HG03025 (cell line): ENCODE measurements around the gene MPI.
"Not testable (repeated sequence)": the region's sequence is repeated elsewhere in the genome, so short reads cannot be mapped to it uniquely, and the experiment has no call there.

Experiments
- ATAC-seq: cut with Tn5 transposase; IDR thresholded peaks from one replicate; pipeline ENCODE4 v1.9.1; 2021; ENCODE audit warnings: mild to moderate bottlenecking, moderate library complexity; ENCODE audit not compliant: unreplicated experiment, low FRiP score

MPI gene

DNA sequence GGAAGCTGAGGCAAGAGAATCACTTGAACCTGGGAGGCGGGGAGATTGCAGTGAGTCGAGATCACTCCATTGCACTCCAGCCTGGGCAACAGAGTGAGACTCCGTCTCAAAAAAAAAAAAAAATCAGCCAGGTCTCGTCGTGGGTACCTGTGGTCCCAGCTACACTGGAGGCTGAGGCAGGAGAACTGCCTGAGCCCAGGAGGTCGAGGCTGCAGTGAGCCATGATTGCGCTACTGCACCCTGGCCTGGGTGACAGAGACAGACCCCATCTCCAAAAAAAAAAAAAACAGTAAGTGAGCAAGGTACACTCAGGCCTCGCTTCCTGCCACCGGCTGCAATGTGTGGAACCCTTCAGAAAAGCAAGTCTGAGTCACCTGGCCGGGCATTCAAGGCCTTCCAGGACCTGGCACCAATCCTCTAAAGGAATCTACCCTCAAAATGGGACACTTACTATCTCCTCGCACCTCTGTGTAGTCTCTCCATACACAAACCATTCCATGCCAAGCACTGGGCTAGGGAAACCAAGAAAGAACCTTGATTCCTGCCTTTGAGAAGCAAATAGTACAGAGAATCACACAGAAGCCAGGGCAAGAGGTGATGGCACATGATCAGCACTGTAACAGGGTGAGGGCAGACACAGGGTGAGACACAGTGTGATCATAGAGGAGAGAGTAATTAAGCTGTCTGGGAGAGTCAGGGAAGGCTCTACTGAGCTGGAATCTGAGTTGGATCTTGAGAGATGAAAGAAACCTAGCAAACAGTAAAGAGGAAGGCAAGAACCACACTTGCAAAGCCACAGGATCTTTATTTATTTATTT is 26.4 kb upstream of the MPI start:
- ATAC-seq: no peak

DNA sequence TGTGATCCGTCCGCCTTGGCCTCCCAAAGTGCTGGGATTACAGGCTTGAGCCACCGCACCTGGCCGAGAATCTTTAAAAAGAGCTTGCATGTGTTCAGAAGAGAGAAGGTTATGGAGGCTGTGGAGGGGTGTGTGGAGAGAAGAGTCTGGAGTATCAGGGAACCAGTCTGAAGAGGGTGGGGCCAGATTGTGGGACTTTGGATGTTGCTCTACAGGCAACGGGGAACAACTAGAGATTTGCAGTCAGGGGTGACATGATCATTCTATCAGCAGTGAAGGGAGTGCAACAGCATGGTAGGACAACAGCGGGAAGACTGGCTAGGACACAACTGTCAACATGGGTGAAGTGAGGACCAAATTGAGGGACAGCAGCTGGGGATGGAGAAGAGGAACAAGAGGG is 25.5 kb upstream of the MPI start:
- no peak for ATAC-seq

DNA sequence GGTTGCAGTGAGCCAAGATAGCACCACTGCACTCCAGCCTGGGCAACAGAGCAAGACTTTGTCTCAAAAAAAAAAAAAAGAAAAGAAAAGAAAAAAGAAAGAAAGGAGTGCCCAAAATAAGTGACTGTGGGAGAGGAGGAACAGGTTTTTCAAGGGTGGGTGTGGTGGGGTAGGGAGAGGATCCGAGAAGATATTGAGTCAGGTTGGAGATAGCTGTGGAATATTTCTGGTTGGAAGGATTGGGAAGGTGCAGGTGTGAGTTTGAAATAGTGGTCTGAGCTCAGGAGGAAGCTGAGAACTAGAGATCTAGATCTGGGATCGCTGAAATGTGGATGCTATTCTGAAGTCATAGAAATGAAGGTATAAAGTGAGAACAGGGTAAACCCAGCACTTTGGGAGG is 24.5 kb upstream of the MPI start:
- no peak for ATAC-seq

DNA sequence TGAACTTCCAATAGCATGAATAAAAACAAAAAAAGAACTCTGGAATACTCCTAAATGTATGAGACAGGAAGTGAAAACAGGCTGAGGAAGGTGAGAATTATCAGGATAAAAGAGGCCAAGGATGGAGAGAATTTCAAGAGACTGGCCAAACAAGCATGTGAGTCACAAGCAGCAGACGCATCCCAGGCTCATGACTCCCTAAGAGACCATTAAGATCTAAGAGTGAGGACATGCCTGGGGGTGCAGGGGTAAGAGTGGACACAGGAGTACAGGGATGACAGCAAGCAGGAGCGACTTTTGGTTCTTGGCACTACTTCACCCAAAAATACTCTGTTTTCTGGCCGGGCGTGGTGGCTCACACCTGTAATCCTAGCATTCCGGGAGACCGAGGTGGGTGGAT is 23.8 kb upstream of the MPI start:
- no peak for ATAC-seq

DNA sequence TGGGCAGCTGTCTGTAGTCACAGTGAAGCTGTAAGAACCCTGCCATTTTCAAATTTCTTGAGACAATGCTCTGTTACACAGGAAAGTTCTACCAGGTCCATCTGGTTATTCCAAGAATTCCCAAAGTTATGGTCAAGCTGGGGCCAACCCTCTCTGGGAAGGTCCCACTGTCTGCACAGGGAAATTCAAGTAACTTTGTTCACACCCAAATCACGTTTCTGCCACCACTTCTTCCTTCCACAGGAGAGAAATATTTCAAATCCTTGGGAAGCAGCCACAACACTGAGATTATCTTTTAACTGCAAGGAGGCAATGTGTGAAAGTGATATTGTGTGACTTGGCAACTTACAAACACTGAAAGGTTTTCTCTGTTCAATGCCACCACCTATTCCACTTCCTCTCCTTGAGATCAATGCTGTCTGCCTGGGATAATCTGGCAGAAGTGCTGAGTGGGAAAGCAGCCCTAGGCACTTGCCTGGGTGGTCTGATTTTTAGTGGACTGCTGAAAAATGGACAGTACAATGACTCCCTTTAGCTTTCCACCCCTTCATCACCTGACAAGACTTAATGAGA is 22.3 kb upstream of the MPI start:
- no peak for ATAC-seq

DNA sequence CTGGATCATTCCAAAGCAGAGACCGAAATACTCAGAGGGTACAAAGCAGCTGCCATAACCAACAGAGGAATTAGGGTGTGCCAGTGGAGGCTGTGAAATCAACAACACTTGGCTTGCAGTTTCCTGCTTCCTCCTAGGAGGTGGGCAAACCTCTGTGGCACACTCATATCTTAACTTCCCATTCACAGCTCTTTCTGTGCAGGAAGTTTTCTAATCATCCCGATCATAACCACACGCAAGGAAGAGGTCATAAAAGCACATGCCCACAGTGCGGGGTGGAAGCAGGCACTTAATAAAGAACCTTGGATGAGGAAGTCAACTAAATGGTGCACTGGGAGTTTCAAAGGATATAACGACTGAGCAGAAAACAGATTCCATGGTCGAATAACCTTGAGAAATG is 21.8 kb upstream of the MPI start:
- ATAC-seq: no peak

DNA sequence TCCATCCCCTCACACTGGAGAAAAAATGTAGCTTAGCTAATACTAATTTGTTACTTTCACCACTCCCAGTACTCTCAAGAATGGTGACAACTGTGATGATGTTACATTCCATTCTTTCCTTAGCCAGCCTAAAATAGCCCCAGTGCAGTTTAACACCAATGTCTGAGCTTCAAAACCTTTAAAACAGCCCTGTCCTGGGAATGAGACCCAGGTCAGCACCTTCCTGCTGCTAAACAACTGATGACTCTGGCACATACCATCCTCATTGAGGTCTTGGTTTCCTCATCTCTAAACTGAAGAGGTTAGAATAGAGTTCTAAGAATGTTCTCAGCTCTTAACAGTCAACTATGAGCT is 20.5 kb upstream of the MPI start:
- ATAC-seq: no peak

DNA sequence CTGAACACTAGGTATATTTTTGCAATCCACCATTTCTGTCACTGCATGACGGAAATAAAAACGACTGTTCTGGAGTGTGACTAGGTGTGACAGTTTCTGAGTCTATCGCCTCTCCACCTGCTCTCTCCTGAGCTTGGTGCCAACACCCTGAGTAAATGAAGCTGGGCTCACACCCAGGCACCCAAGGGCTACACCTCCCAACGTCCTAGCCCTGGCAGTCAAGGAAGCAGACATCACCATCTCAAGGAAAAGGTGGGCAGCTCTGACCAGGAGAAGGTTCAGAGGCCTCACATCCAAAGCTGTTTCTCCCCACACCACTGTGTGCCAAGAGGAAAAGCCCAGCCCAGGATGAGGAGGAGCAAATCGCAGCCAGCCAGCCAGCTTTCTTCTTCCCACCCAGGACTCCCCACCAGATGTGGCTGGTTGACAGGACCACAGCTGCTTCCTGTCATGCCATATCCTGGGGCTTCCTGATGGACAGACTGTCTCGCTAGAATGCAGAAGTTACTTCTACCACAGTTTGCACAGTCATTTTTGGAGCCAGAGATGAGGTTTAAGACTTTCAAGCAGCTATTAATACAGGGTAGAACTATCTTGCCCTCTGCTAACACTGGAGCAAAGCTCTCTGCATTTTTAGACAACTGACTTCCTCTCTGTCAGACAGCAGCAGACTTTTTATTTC is 20.0 kb upstream of the MPI start:
- ATAC-seq: no peak

DNA sequence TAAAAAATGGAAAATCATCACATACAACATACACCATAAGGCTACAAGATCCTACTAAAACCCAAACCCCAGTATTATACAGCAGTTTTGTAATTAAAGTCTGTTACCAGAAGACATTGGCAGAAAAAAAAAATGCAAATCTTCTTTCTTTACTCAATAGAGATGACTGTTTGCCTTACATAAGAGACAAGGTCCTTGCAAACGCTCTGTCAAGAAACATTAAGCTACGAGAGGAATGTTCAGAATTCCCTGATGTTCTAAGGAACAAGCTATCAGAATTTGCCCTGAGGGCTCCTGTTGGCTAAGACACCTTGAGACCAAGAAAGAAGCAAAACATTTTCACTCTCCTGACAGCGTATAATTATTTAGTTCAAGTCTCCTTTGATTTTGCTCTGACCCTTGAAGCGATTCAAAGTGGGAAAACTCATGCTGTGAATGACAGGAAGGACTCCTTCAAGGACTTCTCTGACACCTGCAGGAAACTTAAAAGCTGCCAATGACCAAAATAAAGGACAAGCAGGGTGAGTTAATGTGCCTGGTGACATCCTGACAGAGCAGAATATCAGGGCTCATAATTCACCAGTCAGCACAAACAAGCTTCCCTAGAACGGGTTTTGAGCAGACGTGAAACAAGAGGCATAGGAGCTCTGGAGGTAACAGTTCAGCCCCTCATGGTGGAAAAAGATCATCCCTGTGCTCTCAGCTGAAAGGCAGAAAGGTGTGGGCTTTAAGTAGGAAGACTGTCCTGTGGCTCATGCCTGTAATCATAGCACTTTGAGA is 19.2 kb upstream of the MPI start:
- ATAC-seq: no peak

DNA sequence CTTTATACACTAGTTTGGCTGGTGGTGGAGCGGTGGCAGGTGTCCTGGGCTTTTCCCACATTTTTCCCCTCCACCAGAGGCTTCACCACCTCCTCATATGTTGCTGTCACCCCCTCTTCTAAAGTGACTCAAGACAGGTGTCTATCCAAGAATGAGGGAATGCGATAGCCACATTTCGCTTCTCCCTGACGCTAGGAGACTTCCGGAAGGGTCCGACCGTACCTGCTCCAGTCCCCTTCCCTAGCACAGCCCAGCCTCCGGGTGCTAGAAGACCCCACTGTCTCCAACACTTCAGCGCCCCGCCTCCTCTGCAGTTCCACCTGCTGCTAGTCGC is 17.2 kb upstream of the MPI start:
- no peak for ATAC-seq

DNA sequence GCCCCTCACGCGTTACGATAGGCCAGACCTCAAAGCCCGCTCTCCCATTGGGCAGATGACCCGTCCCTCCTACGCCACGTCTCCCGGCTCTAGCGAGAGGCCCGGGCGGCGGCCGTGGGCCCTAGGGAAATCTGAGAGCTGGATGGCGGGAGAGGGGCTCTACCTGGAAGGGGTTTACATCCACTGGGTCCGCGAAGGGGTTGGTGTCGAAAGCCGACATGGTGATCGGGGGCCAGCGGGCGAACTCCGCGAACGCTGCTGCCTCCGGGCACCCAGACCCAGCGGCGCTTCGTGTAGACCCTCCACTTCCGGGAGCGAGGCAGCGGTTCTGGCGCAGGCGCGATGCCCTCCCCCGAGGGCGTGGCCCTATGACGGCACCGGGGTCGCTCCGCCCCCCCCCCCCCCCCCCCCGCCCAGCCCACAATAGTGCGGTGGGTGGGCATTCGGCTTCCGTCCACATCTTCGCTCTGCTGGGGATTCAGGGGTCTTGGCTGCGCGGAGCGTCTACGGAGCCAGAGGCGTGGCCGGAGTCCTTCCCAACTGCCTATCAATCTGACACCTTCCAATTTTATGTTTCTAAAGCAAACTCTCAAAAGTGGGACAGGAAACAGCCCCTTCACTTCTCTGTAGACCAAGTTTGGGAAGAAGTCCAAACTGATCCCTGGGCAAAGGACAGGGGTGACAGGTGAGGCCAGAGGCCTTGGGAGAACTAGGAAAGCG is 16.6 kb upstream of the MPI start, which contains the start of gene SCAMP2:
TSS of gene SCAMP2 (minus strand) at position 330 of the 720 bp plus-strand sequence. CDS start at position 220, 110 bp downstream.
- peak; percentile 88 for ATAC-seq

DNA sequence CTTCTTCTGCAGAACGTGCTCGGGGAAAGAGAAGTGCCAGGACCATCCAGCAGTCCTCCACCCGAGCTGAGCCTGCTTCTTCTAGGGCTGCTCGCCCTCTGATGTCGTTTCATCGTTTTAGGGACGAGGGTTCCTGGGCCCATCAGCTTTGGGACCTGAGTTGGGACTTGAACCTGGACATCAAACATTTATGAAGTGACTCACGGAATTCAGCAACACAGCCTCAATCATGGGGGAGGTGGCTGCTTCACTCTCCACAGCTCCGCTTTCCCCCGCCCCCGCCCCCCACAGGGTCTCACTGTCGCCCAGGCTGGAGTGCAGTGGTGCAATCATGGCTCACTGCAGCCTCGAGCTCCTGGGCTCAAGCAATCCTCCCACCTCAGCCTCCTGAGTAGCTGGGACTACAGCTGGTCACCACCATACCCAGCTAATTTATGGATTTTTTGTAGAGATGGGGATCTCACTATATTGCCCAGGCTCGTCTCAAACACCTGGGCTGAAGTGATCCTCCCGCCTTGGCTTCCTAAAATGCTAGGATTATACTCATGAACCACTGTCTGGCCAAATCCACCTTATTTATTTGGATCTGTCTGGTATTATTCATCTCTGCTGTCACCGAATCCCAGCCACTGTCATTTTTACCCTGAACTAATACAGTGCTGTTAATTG is 16.0 kb upstream of the MPI start:
- no peak for ATAC-seq

DNA sequence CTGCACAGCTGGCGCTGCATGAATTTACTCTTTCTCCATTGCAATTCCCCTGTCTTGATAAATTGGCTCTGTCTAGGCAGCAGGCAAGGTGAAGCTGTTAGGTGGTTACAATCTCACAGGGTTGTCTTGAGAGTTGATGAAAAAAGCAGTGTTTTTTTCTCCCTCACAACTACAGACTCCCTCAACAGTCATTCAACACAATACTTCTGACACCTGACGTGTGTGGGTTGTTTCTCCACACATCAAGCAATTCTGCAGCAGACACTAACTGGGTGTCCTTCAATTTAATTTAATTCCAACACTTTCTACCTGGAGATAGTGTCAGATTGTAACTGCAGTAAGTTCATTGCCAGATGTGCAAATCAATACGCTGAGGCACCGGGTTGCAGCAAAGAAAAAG is 11.6 kb upstream of the MPI start:
- no peak for ATAC-seq

DNA sequence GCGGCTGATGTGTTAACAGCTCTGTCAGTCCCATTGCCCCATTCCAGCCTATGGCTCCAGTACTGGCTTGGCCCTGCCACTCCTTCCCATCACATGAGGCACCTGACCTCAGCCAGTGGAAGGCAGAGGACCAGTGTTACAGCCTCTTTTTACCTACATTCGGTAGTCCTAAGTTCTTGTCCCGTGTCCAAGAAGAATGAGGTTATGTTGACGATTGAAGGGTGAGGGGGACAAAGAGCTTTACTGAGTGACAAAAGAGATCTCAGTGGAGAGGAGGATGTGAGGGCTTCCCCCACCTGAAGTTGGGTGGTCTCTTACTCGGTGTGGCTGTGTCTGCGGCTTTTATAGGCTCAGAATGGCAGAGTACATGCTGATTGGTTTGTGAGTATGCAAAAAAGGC is 7.3 kb upstream of the MPI start:
- no peak for ATAC-seq

DNA sequence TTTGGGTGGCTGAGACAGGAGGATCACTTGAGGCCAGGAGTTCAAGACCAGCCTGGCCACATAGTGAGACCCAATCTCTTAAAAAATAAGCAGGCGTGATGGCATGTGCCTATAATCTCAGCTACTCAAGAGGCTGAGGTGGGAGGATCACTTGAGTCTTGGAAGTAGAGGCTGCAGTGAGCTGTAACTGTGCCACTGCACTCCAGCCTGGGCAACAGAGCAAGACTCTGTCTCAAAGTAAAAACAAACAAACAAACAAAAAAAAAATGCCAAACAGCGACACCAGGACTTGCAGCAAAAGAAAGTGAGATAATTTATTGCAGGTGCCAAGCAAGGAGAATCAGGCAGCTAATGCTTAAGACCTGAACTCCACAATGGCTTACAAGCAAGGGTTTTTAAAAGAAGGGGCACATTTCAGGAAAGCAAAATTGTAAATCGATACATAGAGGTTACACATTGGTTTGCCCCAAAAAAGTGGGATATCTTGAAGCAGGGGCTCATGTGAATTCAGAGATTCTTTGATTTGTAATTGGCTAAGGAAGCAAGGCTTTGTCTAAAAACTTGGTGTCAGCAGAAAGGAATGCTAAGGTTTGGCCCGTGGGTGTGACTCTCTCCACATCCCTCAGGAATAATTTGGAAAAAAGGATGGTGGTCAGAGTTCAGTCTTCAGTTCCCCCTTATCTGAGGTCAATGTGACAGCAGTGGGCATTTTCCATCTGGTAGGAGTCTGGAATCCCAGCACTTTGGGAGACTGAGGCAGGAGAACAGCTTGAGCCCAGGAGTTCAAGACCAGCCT is 5.2 kb upstream of the MPI start:
- ATAC-seq: no peak

DNA sequence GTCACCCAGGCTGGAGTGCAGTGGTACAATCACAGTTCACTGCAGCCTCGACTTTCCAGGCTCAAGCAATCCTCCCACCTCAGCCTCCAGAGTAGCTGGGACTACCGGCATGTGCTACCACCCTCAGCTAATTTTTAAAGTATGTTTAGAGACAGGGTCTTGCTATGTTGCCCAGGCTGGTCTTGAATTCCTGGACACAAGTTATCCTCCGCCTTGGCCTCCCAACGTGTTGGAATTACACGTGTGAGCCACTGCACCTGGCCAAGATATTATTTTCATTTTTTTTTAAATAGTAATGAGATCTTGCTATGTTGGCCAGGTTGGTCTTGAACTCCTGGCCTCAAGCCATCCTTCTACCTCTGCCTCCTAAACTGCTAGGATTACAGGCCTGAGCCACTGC is 4.4 kb upstream of the MPI start:
- no peak for ATAC-seq

DNA sequence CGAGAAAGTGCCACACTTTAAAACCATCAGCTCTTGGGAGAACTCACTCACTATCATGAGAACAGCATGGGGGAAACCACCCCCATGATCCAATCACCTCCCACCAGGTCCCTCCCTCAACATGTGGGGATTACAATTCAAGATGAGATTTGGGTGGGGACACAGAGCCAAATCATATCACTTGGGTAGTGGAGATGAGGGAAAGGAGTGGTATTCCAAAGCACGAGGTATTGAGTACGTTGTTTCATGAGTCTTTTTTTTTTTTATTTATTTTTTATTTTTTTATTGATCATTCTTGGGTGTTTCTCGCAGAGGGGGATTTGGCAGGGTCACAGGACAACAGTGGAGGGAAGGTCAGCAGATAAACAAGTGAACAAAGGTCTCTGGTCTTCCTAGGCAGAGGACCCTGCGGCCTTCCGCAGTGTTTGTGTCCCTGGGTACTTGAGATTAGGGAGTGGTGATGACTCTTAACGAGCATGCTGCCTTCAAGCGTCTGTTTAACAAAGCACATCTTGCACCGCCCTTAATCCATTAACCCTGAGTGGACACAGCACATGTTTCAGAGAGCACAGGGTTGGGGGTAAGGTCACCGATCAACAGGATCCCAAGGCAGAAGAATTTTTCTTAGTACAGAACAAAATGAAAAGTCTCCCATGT is 2.2 kb upstream of the MPI start:
- ATAC-seq: not testable (repeated sequence)

DNA sequence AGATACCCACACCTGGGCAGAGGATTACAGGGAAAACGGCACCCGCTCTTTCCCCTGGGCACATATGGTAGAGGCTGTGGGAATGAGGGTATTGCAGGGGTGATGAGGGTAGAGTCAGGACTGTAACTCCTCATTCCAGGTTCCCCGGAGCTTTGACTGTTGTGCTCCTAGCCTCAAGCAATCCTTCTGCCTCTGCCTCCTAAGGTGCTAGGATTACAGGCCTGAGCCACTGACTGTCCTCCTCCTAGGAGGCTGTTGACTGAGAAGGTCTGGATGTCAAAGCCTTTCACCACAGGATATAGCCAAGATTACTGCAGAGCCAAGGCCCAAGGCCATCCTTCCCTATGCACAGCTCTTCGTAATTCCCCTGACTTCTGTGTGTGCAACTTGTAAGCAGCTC is 1.1 kb upstream of the MPI start:
- ATAC-seq: no peak

DNA sequence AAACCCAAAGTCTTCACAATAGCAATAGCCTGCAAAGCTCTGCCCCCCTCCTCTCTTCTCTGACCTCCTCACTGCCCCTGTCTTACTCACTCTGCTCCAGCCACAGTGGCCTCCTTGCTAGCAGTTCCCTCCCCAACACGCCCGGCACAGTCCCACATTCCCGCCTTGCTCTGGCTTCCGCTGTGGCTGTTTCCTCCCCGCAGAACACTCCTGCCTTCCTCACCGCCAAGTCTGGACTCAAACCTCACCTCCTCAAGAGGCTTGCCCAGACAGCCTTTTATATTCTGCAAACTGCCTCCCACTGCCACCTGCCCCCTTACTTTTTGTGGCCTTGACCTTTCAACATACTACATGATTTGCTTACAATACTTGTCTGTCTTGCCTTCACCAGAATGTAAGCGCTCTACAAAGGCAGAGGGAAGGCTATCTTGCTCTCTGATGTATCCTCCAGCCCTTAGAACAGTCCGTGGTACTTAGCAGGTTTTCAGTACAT is 406 bp upstream of the MPI start:
- peak; percentile 17 for ATAC-seq
